HG02938 (cell line): Measurements from ENCODE around the gene CYP4F22.
A peak's percentile ranks its signal among the peaks of the same experiment; 100 is the strongest.
"Not testable (repeated sequence)": the region's sequence is repeated elsewhere in the genome, so short reads cannot be mapped to it uniquely, and the experiment has no call there.

Experiments used
- ATAC-seq: cut with Tn5 transposase; IDR thresholded peaks from one replicate; pipeline ENCODE4 v1.9.1; 2021; ENCODE audit warnings: mild to moderate bottlenecking, moderate library complexity; ENCODE audit not compliant: unreplicated experiment

CYP4F22 gene

DNA sequence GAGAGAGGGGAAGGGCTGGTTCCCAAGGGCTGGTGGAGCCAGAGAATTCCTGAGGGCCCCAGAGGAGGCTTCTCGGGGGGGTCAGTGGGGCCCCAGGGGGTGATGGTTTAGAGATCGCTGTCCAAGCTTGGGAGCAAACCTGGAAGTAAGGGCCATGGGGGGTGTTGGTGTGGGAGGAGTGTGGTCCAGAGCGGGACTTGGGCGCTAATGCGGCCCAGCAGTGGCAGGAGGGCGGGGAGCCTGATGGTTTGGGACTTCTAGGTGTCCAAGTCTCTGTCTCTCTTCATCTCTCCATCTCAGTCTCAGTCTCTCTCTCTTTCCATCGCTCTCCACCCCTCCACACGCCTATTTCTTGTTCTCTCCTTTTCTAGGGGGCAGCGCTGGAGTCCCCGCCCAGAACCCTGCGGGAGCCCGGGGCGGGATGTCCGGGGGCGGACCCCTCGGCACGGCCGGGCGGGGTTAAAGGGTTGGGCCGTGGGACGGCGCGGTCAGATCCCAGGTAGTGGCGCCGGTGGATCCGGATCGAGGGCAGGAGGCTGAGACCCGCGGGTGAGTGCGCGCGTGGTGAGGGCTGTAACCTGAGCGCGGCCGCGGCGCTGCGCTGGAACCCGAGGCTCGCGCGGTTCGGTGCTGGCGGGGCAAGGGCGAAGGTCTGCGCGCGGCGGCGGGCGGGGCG lies at the start of gene CYP4F22:
Gene CYP4F22 (plus strand): TSS at position 491 of the 676 bp plus-strand sequence. CDS start 16,812 bp downstream, outside the sequence.
- ATAC-seq, result no peak

DNA sequence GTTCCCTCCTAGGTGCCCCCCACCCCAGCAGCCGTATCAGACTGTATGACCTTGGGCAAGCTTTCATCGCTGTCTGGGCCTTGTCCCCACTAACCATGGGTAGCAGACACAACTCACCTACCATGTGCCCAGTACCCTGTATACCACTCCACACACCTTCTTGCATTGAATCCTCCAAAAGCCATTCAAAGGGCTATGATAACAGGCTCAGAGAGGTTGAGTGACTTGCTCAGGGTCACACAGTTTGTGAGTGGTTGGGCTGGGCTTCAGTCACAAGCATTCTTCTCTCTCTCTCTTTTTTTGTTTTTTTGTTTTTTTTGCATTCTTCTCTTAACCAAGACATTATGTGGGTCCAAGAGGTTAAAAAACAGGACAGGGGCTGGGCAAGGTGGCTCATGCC lies 46.6 kb upstream of the CYP4F22 start:
- no peak for ATAC-seq

DNA sequence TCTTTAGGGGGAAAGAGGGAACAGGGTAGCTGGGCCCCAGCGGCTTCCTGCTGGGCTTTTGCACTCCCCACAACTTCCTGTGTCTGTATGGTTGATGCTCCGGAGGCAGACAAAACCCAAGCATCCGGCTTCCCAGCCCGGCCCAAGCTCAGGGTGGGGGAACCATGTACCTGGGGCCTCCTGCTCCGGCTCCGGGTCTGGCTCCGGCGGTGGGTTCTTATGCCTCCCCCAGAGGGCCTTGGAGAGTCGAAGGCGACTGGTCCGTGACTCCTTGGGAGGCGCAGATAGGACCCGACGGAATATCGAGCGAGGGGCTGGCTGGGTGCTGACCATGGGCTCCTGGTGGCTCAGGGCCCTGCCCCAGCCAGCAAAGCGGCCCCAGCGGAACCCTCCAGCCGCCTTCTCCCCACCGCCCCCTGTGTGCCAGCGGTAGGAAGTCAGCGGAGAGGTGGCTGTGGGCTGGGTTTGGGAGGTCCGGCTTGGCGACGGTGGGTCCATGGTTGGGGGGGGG lies 44.4 kb upstream of the CYP4F22 start:
- no peak for ATAC-seq

DNA sequence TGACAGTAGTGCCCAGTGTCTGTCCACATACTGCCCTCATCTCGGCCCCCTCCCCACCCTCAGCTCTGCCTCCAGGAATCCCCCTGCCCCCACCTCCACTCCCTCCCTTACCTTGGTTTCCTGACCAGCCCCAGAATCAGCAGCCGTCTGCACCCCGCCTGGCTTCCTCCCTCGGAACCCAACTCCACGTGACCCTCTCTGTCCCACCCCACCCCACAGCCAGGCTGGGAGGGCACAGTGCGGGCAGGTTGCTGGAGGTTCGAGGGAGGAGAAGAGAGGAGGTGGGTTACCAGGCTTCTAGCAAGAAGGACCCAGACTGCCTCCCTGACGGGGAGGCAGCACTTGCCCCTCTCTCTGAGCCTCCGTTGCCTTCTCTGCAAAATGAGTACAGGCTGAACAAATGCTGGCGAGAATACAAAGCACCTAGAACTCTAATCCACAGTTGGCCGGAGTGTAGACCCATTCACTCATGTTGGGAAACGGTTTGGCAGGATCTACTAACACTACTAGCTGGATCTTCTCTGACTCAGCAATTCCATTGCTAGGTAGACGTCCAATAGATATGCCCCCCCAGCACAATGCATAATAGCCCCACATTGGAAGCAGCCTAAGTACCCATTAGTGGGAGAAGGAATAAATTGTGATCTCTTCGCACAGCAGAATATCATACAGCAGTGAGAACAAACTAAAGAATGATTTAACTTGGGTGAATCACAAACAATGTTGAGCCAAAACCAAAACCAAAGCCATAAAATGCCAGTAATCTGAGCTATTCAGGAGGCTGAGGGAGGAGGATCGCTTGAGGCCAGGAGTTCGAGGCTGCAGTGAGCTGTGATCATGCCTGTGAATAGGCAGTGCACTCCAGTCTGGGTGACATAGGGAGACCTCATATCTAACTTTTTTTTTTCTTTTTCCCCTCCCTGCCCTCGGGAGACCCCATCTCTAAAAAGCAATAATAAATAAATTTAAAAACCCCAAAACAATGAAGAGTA lies 43.6 kb upstream of the CYP4F22 start, which contains the start of gene RASAL3:
Gene RASAL3 (minus strand): TSS at position 151 of the 992 bp plus-strand sequence. CDS start 186 bp downstream, outside the sequence.
- ATAC-seq, result no peak

DNA sequence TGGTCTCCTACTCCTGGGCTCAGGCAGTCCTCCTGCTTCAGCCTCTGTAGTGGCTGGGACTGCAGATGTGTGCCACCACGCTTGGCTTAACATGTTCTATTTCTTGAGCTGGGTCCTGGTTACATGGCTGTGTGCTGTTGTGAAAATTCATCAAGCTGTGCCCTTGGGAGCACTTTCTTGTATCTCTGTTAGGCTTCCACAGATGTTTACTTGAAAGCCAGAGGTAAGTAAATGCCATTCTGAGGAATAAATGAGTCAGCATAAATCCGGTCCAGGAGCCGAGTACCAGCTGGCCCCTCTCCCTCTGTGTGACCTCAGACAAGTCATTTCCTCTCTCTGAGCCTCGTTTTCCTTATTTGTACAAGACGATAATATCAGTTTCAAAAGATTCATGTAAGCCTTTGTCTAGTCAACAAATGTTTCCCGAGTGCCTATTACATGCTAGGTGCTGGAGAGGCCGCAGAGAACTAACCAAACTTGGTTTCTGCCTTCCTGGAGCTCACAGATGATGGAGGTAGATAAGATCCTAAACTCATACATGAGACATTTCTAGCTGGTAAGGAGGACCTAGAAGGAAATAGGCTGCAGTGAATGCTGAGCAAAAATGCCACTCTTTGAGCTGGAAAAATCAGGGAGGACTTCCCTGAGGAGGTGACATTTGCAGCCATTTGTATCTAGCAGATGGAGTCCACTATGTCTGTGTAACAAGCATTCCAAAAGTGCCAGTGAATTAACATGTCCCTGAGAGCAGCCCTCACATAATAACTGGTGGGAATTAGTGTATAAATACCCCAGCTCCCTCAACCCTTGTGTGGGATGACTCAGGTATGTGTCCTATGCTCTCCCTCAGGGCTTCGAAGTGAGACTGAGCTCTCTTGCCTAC lies 41.2 kb upstream of the CYP4F22 start:
- peak; percentile 62 for ATAC-seq

DNA sequence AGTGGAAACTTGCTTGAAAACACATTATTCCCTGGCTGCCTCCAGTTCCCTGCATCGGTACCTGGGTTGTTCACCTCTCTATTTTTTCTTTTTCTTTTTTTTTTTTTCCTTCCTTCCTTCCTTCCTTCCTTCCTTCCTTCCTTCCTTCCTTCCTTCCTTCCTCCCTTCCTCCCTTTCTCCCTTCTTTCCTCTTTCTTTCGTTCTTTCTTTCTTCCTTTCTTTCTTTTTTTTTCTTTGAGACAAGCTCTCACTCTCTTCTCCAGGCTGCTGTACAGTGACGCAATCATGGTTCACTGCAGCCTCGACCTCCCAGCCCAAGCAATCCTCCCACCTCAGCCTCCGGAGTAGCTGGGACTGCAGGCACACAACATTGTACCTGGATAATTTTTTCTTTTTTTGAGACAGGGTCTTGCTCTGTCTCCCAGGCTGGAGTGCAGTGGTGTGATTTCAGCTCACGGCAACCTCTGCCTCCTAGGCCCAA lies 40.6 kb upstream of the CYP4F22 start:
- ATAC-seq, result no peak

DNA sequence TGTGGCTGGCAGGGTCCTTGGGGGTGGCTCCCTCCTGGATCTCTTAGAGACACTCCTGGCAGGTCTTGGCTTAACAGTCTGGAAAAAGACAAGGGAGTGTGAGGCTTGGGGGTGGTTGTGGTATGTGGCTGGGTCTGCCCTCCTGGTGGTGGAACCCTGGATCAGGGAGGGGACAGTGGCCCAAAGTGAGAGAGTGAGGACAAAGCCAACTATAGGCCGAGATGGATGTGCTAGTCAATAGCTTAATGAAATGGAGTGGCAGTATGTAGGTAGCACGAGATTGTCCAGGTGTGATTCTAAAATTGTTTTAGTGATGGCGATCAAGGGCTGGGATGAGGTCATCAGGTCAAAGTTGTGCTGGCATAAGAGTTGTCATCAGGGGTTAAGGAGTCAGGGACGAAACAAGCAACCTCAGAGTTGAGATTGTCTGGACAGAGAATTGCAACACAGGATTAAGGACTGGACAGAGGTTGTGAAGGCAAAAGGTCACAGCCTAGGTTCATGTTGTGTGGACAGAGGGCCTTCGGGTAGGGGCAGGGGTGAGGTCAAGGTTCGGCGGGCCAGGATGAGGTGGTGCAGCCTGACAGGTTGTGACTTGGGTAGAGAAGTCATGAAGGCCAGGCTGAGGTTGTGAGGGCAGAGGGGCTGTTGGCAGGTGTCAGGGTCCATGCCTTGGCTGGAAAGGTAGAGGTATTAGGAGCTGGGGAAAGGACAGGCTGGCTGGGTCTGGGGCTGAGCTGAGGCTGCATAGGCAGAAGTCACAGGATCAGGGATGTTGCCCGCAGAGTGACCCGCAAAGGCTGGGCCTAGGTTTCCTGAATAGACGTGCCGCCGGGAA lies 39.4 kb upstream of the CYP4F22 start:
- ATAC-seq, result no peak

DNA sequence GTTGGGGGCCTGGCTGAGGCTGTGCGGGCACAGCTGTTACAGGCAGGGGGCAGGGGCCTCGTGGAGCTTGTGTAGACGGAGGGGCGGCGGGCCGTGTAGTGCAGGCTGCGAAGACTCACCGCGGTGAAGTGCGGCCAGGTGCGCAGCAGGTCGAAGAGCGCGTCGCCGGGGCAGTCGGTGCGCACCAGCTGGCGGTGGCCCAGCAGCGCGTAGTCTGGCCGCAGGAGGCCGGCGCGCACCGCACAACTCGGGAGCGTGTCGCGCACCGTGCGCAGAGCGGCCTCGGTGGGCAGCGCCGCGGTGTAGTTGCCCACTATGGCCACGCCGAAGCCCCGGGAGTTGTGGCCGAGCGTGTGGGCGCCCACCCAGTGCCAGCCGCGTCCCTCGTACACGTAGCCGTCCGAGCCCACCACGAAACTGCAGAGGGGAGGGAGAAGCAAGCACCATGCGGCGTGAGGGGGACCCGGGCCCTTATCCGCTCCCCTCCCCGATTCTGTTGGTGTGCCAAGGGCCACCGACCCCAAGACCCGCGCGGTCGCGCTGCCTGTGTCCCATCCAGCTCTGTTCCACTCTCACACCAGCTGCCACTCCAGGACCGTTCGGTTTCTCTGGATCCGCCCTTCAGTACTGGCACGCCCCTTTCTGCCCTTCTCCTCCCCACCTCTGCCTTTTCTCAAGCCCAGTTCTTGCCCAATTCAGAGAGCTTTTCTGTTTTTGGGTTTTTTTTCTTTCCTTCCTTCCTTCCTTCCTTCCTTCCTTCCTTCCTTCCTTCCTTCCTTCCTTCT lies 38.6 kb upstream of the CYP4F22 start:
- no peak for ATAC-seq

DNA sequence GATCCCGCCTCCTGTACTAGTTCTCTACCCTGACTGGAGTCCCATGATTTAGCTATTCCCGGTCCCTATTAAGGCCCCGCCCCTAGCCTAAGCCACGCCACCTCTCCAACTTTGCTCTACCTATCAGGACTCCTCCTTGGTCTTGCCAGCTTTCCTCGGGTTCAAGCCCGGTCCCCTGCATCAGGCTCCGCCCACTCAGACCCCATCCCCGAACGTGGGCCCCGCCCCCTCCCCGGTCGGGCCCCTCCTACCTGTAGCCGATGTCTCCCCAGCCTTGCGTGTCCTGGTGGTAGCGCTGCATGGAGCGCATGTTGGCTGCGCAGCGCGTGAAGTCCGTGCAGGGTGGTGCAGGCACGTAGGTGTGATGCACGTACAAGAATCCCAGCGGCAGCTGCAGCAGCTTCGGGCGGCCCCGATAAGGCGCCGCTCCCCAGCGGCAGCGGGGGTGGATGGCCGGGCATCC lies 36.7 kb upstream of the CYP4F22 start:
- no peak for ATAC-seq

DNA sequence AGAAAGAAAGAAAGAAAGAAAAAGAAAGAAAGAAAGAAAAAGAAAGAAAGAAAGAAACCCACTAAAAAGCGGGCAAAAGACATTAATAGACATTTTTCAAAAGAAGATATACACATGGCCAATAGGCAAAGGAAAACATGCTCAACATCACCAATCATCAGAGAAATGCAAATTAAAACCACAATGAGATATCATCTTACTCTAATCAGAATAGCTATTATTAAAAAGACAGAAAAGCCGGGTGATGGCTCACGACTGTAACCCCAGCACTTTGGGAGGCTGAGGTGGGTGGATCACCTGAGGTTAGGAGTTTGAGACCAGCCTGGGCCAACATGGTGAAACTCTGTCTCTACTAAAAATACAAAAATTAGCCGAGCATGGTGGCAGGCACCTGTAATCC lies 34.5 kb upstream of the CYP4F22 start:
- not testable (repeated sequence) for ATAC-seq

DNA sequence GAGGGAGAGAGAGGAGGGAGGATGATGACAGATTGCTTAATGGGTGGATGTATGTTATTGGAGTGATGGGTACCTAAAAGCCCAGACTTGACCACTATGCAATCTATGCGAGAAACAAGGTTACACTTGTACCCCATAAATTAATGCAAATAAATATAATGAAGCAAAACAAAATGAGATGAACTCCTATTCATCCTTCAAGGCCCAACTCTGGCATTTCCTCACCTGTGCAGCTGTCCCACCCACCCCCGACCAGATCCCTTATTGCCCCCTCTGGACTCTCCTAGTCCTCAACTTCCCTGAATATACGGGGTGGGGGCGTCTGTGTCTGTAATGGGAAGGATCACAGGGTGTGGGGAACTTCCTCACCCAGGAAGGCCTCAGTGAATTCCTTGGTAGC lies 33.2 kb upstream of the CYP4F22 start:
- ATAC-seq, result no peak

DNA sequence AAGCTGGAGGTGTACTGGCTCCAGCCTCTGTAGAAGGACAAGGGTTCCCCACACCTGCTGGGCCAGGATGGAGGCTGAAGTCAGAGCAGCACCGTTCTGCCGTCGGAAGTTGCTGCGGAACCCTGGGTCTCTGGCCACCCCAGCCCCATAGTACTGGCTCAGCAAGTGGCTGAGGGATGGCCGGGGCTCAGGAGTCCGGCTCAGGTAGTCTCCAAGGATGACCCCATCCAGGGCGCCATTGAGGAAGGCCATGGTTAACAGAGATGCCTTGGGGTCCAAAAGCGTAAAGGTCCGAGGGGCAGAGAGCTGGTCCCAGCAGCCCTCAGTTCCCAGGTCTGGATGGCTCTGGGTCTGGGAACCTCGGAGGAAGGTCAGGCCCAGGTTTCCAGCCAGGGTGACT lies 32.7 kb upstream of the CYP4F22 start:
- ATAC-seq, result no peak

DNA sequence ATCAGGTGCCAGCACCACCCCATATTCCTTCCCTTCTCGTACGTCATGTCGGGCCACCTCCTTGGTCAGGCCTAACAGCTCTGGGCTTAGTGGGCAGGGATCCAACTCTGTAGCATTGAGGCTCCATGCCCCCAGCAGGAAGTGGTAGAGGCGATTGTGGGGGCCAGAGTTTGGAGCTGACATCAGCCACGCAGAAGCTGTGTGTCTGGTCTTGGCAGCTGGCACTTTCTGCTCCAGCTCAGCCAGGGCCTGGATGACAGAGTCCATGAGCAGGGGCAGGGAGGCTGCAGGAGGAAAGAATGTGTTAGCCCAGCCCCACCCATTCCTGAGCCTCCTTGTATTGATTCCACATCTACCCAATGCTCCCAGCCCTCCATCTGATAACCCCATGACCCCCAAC lies 32.0 kb upstream of the CYP4F22 start:
- no peak for ATAC-seq

DNA sequence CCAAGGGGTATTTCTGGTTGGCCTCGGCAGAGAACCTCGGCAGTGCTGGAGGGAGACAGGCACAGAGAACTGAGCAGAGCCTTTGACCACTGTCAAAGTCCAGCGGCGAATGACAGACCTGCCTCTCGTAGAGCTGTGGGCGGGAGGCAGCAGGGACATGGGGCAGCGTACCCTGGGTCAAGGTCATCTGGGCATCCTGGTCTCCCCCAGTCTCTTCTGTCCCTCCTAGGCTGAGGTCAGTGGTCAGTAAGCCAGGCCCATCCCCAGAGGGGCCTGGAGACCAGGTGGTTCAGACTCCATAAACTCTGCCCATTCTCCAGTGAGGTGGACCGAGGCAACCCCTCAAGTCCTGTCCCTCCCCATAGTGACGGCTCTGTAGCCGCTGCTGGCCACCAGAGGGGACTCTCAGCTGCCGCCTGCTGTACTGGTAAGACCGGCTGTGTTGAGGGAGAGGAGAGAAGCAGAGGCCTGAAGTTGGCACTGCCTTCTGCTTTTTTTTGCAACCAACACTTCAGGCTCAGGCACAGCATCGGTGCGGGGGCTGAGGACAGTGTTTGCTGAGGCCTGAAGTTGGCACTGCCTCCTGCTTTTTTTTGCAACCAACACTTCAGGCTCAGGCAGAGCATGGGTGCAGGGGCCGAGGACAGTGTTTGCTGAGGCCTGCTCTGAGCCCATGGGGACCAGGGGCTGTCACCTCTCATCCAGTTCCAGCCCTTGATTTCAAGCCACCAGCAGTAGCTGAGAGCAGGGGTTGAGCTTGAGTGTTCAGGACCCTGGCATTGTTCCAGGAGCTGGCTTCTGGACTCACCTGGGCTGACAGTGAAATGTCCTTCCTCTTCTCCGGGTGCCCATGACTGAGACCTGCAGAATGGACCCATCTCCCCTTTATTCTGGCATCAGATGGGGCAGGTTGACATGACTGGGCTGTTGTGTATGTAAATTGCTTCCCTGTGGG lies 28.7 kb upstream of the CYP4F22 start, which contains the start of gene PGLYRP2:
Gene PGLYRP2 (minus strand): TSS at position 111 of the 955 bp plus-strand sequence. CDS start 130 bp downstream, outside the sequence.
- no peak for ATAC-seq

DNA sequence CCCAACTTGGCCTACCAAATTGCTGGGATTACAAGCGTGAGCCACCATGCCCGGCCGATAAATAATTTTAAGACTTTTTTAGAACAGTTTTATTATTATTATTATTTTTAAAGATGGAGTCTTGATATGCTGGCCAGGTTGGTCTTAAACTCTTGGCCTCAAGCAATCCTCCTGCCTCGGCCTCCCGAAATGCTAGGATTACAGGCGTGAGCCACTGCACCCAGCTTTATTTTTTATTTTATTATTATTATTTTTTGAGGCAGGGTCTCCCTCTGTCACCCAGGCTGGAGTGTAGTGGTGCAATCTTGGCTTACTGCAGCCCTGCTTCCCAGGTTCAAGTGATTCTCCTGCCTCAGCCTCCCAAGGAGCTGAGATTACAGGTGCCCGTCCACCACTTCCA lies 27.3 kb upstream of the CYP4F22 start:
- not testable (repeated sequence) for ATAC-seq

DNA sequence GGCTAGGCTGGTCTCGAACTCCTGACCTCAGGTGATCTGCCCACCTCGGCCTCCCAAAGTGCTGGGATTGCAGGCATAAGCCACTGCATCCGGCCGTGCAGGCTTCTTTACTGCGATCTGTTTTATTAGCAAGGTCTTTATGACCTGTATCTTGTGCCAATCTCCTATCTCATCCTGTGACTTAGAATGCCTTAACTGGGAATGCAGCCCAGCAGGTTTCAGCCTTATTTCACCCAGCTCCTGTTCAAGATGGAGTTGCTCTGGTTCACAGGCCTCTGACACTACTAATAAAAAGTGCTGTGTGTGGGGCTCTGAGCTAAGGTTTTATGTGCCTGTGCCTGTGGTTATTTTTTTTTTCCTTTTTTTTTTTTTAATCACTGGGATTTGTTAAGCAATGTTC lies 22.6 kb upstream of the CYP4F22 start:
- ATAC-seq, result not testable (repeated sequence)

DNA sequence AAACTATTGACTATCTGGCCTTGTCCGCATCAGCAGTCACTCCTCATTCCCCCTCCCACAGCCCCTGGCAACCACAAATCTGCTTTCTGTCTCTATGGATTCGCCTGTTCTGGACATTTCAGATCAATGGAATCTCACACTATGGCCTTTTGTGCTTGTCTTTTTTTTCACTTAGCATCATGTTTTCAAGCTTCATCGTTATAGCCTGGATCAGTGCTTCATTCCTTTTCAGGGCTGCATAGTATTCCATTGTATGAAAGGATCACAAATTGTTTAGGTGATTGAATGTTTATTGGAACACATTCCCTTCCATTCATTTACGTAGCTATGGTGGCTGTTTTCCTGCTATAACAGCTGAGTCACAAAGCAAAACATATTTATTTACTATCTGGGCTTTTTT lies 21.3 kb upstream of the CYP4F22 start:
- ATAC-seq, result no peak
